ENCODE measurements around the gene EMX2.

- TF ChIP-seq POLR2A (IDR thresholded peaks at IDR 0.05) (no peak), CTCF (IDR thresholded peaks at IDR 0.05) (no peak)
Observed at GRCh38 chr10:117562220-117562619, 19.7 kb downstream of the EMX2 start.

Measured in prostate gland (tissue), 2 donors.